Esophagus muscularis mucosa (tissue), 4 donors: ENCODE data around the gene DCDC2.

Experiments
- EP300 ChIP-seq: sonication (generic); formaldehyde crosslinking; IDR thresholded peaks from one replicate; pipeline ENCODE4 v1.6.1; 2017; ENCODE audit warnings: antibody characterized with exemption
- POLR2A ChIP-seq: fragments of 450-650 bp; IDR thresholded peaks from one replicate; pipeline ENCODE4 v1.6.1; 2017; ENCODE audit warnings: antibody characterized with exemption, moderate library complexity, mild to moderate bottlenecking, low read depth
- POLR2AphosphoS5 ChIP-seq, 2 donors: sonication (generic); formaldehyde crosslinking; IDR thresholded peaks; one replicate each; pipeline ENCODE4 v1.6.1; 2017; ENCODE audit warnings: antibody characterized with exemption in 2 of 2
- TF ChIP-seq, protein P1 (sequence below), 3 experiments: fragments of 200-600 bp in 2 of 3; fragments of 450-650 bp in 1 of 3; sonication (generic) in 2 of 3; IDR thresholded peaks; one replicate each; pipeline ENCODE4 v1.5.1; 2017 to 2019; ENCODE audit warnings: antibody characterized with exemption in 3 of 3, mild to moderate bottlenecking in 2 of 3, moderate library complexity in 1 of 3

GRCh38 chr6:24249926-24250325, 107.9 kb downstream of the DCDC2 start:
- TF ChIP-seq EP300 (no peak), POLR2A (no peak), POLR2AphosphoS5 (IDR thresholded peaks at IDR 0.05) (no peak)
- TF ChIP-seq, protein P1, sequence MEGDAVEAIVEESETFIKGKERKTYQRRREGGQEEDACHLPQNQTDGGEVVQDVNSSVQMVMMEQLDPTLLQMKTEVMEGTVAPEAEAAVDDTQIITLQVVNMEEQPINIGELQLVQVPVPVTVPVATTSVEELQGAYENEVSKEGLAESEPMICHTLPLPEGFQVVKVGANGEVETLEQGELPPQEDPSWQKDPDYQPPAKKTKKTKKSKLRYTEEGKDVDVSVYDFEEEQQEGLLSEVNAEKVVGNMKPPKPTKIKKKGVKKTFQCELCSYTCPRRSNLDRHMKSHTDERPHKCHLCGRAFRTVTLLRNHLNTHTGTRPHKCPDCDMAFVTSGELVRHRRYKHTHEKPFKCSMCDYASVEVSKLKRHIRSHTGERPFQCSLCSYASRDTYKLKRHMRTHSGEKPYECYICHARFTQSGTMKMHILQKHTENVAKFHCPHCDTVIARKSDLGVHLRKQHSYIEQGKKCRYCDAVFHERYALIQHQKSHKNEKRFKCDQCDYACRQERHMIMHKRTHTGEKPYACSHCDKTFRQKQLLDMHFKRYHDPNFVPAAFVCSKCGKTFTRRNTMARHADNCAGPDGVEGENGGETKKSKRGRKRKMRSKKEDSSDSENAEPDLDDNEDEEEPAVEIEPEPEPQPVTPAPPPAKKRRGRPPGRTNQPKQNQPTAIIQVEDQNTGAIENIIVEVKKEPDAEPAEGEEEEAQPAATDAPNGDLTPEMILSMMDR (IDR thresholded peaks at IDR 0.05): no peak
